ENCODE data around the gene EXOC4.

EXOC4 gene

DNA sequence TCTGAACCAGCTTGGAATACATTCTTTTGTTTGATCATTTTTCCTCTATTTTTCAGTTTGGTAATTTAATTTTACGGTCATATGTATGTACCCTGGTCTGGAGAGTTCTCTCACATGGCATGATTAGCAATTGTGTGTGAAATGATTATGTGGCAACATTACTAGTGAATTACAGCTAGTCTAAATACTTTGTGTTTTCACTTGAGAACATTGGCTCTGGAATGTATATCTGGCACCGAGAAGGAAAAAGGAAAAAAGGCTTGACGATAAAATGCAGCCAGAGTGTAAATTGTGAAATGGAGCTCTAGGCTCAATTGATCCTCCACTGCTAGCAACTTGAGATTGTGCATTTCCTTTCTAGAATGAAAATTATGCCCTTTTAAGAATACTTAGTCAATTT lies 397.2 kb downstream of the EXOC4 start:
- Histone ChIP-seq H2AFZ (ENCODE audit: low read length) (no peak overlapping the region), H3K4me3 (ENCODE audit: low read length, poor library complexity, severe bottlenecking) (no peak overlapping the region)

GRCh38 chr7:133650487-133651300 lies 397.8 kb downstream of the EXOC4 start:
- H3K9ac ChIP-seq (ENCODE audit: low read depth, low read length, poor library complexity, severe bottlenecking) = no peak overlapping the region
- no peak overlapping the region for H3K4me3 ChIP-seq (ENCODE audit: low read length, poor library complexity, severe bottlenecking)

More for the DNA sequence above, 397.2 kb downstream of the EXOC4 start:
- Histone ChIP-seq H3K4me2 (ENCODE audit: low read depth, low read length, poor library complexity, severe bottlenecking) (no peak overlapping the region), H3K27me3 (ENCODE audit: insufficient read depth, low read length, poor library complexity, severe bottlenecking) (no peaks in the 10 kb centered on the region), H3K9me2 (replicated peaks; ENCODE audit: low read depth, low read length) (no peaks in the 10 kb centered on the region), H3K79me2 (ENCODE audit: insufficient read depth, low read length) (no peaks in the 10 kb centered on the region), H4K20me1 (ENCODE audit: insufficient read depth, low read length, poor library complexity, severe bottlenecking) (no peaks in the 10 kb centered on the region), H3K9ac (ENCODE audit: low read depth, low read length, poor library complexity, severe bottlenecking) (no peak overlapping the region), H3K4me1 (ENCODE audit: insufficient read depth, low read length, poor library complexity, severe bottlenecking) (peaks cover 9% of the 10 kb centered on the region), H3K36me3 (ENCODE audit: insufficient read depth, low read length) (no peaks in the 10 kb centered on the region), H3K9me3 (ENCODE audit: insufficient read depth, low read depth, low read length) (no peaks in the 10 kb centered on the region), H3F3A (ENCODE audit: low read depth) (no peaks in the 10 kb centered on the region)
- no peak for TF ChIP-seq EZH2phosphoT487 (IDR thresholded peaks at IDR 0.05; ENCODE audit: borderline replicate concordance)
- TF ChIP-seq CTCF (conservative IDR thresholded peaks at IDR 0.05; ENCODE audit: low read length) = no peak

GRCh38 chr7:133652547-133652946 lies 399.7 kb downstream of the EXOC4 start:
- Histone ChIP-seq H3K27me3 (ENCODE audit: insufficient read depth, low read length, poor library complexity, severe bottlenecking) (no peaks in the 10 kb centered on the region), H3K9me3 (ENCODE audit: insufficient read depth, low read depth, low read length) (no peaks in the 10 kb centered on the region), H4K20me1 (ENCODE audit: insufficient read depth, low read length, poor library complexity, severe bottlenecking) (no peaks in the 10 kb centered on the region), H3K9me2 (replicated peaks; ENCODE audit: low read depth, low read length) (no peaks in the 10 kb centered on the region), H3K36me3 (ENCODE audit: insufficient read depth, low read length) (no peaks in the 10 kb centered on the region), H2AFZ (ENCODE audit: low read length) (no peak overlapping the region), H3K79me2 (ENCODE audit: insufficient read depth, low read length) (no peaks in the 10 kb centered on the region), H3K4me2 (ENCODE audit: low read depth, low read length, poor library complexity, severe bottlenecking) (no peak overlapping the region), H3F3A (ENCODE audit: low read depth) (no peaks in the 10 kb centered on the region), H3K9ac (ENCODE audit: low read depth, low read length, poor library complexity, severe bottlenecking) (no peak overlapping the region), H3K4me1 (ENCODE audit: insufficient read depth, low read length, poor library complexity, severe bottlenecking) (peaks cover 4% of the 10 kb centered on the region), H3K4me3 (ENCODE audit: low read length, poor library complexity, severe bottlenecking) (no peak overlapping the region)
- TF ChIP-seq EZH2phosphoT487 (IDR thresholded peaks at IDR 0.05; ENCODE audit: borderline replicate concordance) = no peak

More at GRCh38 chr7:133650487-133651300, 397.8 kb downstream of the EXOC4 start:
- Histone ChIP-seq H3F3A (ENCODE audit: low read depth) (no peaks in the 10 kb centered on the region), H4K20me1 (ENCODE audit: insufficient read depth, low read length, poor library complexity, severe bottlenecking) (no peaks in the 10 kb centered on the region), H3K36me3 (ENCODE audit: insufficient read depth, low read length) (no peaks in the 10 kb centered on the region), H2AFZ (ENCODE audit: low read length) (no peak overlapping the region), H3K27me3 (ENCODE audit: insufficient read depth, low read length, poor library complexity, severe bottlenecking) (no peaks in the 10 kb centered on the region), H3K4me1 (ENCODE audit: insufficient read depth, low read length, poor library complexity, severe bottlenecking) (peaks cover 9% of the 10 kb centered on the region), H3K9me2 (replicated peaks; ENCODE audit: low read depth, low read length) (no peaks in the 10 kb centered on the region), H3K79me2 (ENCODE audit: insufficient read depth, low read length) (no peaks in the 10 kb centered on the region), H3K9me3 (ENCODE audit: insufficient read depth, low read depth, low read length) (no peaks in the 10 kb centered on the region), H3K4me2 (ENCODE audit: low read depth, low read length, poor library complexity, severe bottlenecking) (no peak overlapping the region)
- TF ChIP-seq CTCF (conservative IDR thresholded peaks at IDR 0.05; ENCODE audit: low read length) = no peak

GRCh38 chr7:133654547-133654946 lies 401.7 kb downstream of the EXOC4 start:
- Histone ChIP-seq H3K4me3 (ENCODE audit: low read length, poor library complexity, severe bottlenecking) (no peak overlapping the region), H3K9ac (ENCODE audit: low read depth, low read length, poor library complexity, severe bottlenecking) (no peak overlapping the region), H3K4me2 (ENCODE audit: low read depth, low read length, poor library complexity, severe bottlenecking) (no peak overlapping the region), H3K4me1 (ENCODE audit: insufficient read depth, low read length, poor library complexity, severe bottlenecking) (peaks cover 14% of the 10 kb centered on the region), H3K9me2 (replicated peaks; ENCODE audit: low read depth, low read length) (no peaks in the 10 kb centered on the region), H3F3A (ENCODE audit: low read depth) (no peaks in the 10 kb centered on the region), H3K27me3 (ENCODE audit: insufficient read depth, low read length, poor library complexity, severe bottlenecking) (no peaks in the 10 kb centered on the region), H2AFZ (ENCODE audit: low read length) (no peak overlapping the region), H3K36me3 (ENCODE audit: insufficient read depth, low read length) (no peaks in the 10 kb centered on the region), H4K20me1 (ENCODE audit: insufficient read depth, low read length, poor library complexity, severe bottlenecking) (no peaks in the 10 kb centered on the region), H3K79me2 (ENCODE audit: insufficient read depth, low read length) (no peaks in the 10 kb centered on the region), H3K9me3 (ENCODE audit: insufficient read depth, low read depth, low read length) (no peaks in the 10 kb centered on the region)
- TF ChIP-seq EZH2phosphoT487 (IDR thresholded peaks at IDR 0.05; ENCODE audit: borderline replicate concordance) (no peak), CTCF (conservative IDR thresholded peaks at IDR 0.05; ENCODE audit: low read length) (no peak)
